BE2C (cell line): ENCODE results near the gene CHAD.
A peak's percentile ranks its signal among the peaks of the same experiment; 100 is the strongest.
"Not testable (repeated sequence)": the region's sequence is repeated elsewhere in the genome, so short reads cannot be mapped to it uniquely, and the experiment has no call there.

Experiments
- DNase-seq: peaks from one replicate; pipeline ENCODE4 v3.0.0-alpha.2; 2020
- H3K27me3 ChIP-seq: fragments of 250-450 bp; sonication (Bioruptor Pico); 2 replicates; pipeline ENCODE4 v1.5.1; 2020; ENCODE audit warnings: mild to moderate bottlenecking
- H3K36me3 ChIP-seq: fragments of 250-450 bp; sonication (Bioruptor Pico); 2 replicates; pipeline ENCODE4 v1.5.1; 2020; ENCODE audit warnings: mild to moderate bottlenecking
- H3K4me1 ChIP-seq: fragments of 250-450 bp; sonication (Bioruptor Pico); 2 replicates; pipeline ENCODE4 v1.5.1; 2020
- H3K4me3 ChIP-seq: 2 replicates; pipeline ENCODE4 v1.5.1; 2011; ENCODE audit warnings: low read depth, low read length
- H3K9me3 ChIP-seq: fragments of 250-450 bp; sonication (Bioruptor Pico); 2 replicates; pipeline ENCODE4 v1.5.1; 2020
- TF ChIP-seq, protein P1 (sequence below): IDR thresholded peaks from 2 replicates; pipeline ENCODE4 v1.5.1; 2012; ENCODE audit warnings: mild to moderate bottlenecking, low read depth, low read length

CHAD gene

DNA sequence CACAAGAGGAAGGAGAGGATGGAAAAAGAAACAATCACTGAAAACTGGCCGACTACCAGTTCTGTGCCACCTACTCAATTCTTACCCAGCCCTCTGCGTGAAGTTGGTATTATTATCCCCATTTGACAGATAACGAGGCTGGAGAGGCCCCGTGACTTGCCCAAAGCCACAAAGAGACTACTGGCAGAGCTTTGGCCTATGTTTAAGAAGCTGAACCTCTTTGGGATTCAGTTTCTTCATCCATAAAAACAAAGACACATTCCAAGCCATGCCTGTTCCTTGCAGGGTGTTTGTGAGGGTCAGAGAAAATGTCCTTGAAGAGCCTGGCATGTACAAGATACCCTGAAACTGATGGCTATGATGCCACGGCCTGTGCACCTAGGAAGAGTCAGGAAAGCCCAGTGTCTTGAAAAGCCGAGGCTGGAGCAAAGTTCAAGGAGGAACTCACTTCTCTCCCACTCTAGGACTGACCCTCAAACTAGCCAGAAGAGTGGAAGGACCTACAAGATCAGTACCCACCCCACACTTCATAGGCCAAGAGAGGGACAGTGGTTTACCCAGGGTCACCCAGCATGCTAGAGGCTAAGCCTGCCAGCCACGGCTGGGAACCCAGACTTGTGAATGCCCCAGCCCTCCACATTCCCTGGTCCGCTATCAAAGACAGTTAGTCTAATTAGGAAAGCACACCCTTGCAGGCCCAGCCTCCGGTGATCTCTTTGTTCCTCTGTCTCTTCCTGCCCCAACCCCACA lies 44.3 kb downstream of the CHAD start:
- Histone ChIP-seq H3K27me3 (no peaks in the 10 kb centered on the region), H3K36me3 (no peaks in the 10 kb centered on the region), H3K4me1 (peaks cover 5% of the 10 kb centered on the region; the same call in 1 of the 2 replicates), H3K9me3 (no peaks in the 10 kb centered on the region), H3K4me3 (no peak overlapping the region)
- TF ChIP-seq, protein P1, sequence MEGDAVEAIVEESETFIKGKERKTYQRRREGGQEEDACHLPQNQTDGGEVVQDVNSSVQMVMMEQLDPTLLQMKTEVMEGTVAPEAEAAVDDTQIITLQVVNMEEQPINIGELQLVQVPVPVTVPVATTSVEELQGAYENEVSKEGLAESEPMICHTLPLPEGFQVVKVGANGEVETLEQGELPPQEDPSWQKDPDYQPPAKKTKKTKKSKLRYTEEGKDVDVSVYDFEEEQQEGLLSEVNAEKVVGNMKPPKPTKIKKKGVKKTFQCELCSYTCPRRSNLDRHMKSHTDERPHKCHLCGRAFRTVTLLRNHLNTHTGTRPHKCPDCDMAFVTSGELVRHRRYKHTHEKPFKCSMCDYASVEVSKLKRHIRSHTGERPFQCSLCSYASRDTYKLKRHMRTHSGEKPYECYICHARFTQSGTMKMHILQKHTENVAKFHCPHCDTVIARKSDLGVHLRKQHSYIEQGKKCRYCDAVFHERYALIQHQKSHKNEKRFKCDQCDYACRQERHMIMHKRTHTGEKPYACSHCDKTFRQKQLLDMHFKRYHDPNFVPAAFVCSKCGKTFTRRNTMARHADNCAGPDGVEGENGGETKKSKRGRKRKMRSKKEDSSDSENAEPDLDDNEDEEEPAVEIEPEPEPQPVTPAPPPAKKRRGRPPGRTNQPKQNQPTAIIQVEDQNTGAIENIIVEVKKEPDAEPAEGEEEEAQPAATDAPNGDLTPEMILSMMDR, result no peak
- no peak for DNase-seq

- TF ChIP-seq, protein P1, result no peak
- no peaks in the 10 kb centered on the region for H3K9me3 ChIP-seq
- H3K4me1 ChIP-seq, result peaks cover 5% of the 10 kb centered on the region; the same call in 1 of the 2 replicates
- no peak overlapping the region for H3K4me3 ChIP-seq
- no peaks in the 10 kb centered on the region for H3K36me3 ChIP-seq
- peak; percentile 31 for DNase-seq
- no peaks in the 10 kb centered on the region for H3K27me3 ChIP-seq
These were observed 45.0 kb downstream of the CHAD start for GRCh38 chr17:50423553-50424159.

DNA sequence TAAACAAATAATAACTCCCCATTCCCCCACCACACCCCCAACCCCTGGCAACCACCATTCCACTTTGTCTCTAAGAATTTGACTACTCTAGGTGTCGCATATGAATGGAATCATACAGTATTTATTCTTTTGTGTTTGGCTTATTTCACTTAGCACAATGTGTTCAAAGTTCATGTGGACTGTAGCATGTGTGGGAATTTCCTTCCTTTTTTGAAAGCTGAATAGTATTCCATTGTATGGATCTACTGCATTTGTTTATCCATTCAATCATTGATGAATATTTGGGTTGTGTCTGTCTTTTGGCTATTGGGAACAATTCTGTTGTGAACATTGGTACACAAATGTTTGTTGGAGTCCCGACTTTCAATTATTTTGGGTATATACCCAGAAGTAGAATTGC lies 45.9 kb downstream of the CHAD start:
- Histone ChIP-seq H3K4me3 (no peak overlapping the region), H3K36me3 (no peaks in the 10 kb centered on the region), H3K9me3 (no peaks in the 10 kb centered on the region), H3K4me1 (peaks cover 5% of the 10 kb centered on the region; the same call in 1 of the 2 replicates), H3K27me3 (no peaks in the 10 kb centered on the region)
- no peak for DNase-seq
- TF ChIP-seq, protein P1, result no peak

GRCh38 chr17:50421308-50422051 lies 47.2 kb downstream of the CHAD start:
- Histone ChIP-seq H3K9me3 (no peaks in the 10 kb centered on the region), H3K36me3 (no peaks in the 10 kb centered on the region), H3K27me3 (no peaks in the 10 kb centered on the region), H3K4me1 (0 out of 2 replicates have a peak, but pooled peaks cover under 1% of the 10 kb centered on the region), H3K4me3 (no peak overlapping the region)
- no peak for DNase-seq
- TF ChIP-seq, protein P1, result no peak

GRCh38 chr17:50420419-50421112 lies 48.1 kb downstream of the CHAD start:
- no peak for DNase-seq
- Histone ChIP-seq H3K9me3 (no peaks in the 10 kb centered on the region), H3K36me3 (no peaks in the 10 kb centered on the region), H3K4me3 (no peak overlapping the region), H3K4me1 (no peaks in the 10 kb centered on the region), H3K27me3 (no peaks in the 10 kb centered on the region)
- TF ChIP-seq, protein P1, result no peak

GRCh38 chr17:50419577-50419976 lies 49.1 kb downstream of the CHAD start:
- not testable (repeated sequence) for H3K4me3 ChIP-seq, H3K9me3 ChIP-seq, H3K4me1 ChIP-seq, H3K36me3 ChIP-seq, H3K27me3 ChIP-seq, DNase-seq
